GM23338 (cell line): ENCODE data around the gene SMOC2.

ENCODE experiments used
- CTCF ChIP-seq, 2 experiments: fragments of 200-600 bp in 1 of 2; sonication (generic) in 1 of 2; conservative IDR thresholded peaks; 2 replicates each; pipeline versions ENCODE4 v1.5.1 to v1.6.1; 2016 to 2017; ENCODE audit warnings: antibody characterized with exemption in 2 of 2, low read depth in 2 of 2, mild to moderate bottlenecking in 2 of 2, moderate library complexity in 1 of 2
- EZH2 ChIP-seq: fragments of 200-600 bp; sonication (generic); IDR thresholded peaks from one replicate; pipeline ENCODE4 v1.8.0; 2017; ENCODE audit warnings: antibody characterized with exemption, mild to moderate bottlenecking, low read depth; ENCODE audit not compliant: unreplicated experiment
- REST ChIP-seq: IDR thresholded peaks from one replicate; pipeline ENCODE4 v1.6.1; 2018; ENCODE audit warnings: antibody characterized with exemption; ENCODE audit not compliant: unreplicated experiment

GRCh38 chr6:168455847-168456530 lies 15.0 kb downstream of the SMOC2 start:
- TF ChIP-seq CTCF (conservative IDR thresholded peaks at IDR 0.05; ENCODE audit: low read depth in 2 of 2) = no peak
- no peak for TF ChIP-seq REST
- no peak for TF ChIP-seq EZH2
